ENCODE measurements around the gene FAT2.

The FAT2 gene, protein sequence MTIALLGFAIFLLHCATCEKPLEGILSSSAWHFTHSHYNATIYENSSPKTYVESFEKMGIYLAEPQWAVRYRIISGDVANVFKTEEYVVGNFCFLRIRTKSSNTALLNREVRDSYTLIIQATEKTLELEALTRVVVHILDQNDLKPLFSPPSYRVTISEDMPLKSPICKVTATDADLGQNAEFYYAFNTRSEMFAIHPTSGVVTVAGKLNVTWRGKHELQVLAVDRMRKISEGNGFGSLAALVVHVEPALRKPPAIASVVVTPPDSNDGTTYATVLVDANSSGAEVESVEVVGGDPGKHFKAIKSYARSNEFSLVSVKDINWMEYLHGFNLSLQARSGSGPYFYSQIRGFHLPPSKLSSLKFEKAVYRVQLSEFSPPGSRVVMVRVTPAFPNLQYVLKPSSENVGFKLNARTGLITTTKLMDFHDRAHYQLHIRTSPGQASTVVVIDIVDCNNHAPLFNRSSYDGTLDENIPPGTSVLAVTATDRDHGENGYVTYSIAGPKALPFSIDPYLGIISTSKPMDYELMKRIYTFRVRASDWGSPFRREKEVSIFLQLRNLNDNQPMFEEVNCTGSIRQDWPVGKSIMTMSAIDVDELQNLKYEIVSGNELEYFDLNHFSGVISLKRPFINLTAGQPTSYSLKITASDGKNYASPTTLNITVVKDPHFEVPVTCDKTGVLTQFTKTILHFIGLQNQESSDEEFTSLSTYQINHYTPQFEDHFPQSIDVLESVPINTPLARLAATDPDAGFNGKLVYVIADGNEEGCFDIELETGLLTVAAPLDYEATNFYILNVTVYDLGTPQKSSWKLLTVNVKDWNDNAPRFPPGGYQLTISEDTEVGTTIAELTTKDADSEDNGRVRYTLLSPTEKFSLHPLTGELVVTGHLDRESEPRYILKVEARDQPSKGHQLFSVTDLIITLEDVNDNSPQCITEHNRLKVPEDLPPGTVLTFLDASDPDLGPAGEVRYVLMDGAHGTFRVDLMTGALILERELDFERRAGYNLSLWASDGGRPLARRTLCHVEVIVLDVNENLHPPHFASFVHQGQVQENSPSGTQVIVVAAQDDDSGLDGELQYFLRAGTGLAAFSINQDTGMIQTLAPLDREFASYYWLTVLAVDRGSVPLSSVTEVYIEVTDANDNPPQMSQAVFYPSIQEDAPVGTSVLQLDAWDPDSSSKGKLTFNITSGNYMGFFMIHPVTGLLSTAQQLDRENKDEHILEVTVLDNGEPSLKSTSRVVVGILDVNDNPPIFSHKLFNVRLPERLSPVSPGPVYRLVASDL (N-terminal part only)

DNA sequence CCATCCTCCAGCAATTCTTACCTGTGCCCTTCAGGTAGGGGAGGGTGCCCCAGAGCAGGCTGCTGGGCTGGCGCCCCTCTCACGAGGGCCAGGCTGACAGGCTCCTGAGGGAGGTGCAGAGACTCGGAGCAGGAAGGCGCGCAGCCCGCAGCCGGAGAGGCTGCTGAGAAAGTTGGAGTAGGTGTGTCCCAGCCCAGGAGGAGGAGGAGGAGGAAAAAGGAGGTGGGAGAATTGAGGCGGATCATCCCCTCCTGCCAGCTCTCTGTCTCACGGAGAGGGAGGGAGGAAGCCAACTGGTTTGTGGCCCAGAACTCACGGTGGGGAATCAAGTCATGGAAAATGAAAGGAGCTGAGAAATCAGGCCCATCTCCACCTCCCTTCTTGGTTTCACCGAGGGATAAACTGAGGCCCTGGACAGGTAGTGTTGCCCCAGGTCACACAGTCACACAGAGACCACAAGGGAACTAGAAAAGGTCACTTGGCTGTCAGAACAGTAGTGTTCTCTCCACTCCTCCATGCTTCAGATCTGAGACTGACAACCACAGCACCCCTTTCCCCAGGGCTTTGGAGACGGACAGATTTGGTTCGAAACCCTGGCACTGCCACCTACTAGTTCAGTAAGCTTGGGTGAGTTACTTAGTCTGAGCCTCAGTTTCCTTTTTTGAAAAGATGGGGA lies at the start of gene FAT2:
TSS of gene FAT2 (minus strand) at position 188 of the 676 bp plus-strand sequence. CDS start 22,400 bp downstream, outside the sequence.
- no peak for DNase-seq

DNA sequence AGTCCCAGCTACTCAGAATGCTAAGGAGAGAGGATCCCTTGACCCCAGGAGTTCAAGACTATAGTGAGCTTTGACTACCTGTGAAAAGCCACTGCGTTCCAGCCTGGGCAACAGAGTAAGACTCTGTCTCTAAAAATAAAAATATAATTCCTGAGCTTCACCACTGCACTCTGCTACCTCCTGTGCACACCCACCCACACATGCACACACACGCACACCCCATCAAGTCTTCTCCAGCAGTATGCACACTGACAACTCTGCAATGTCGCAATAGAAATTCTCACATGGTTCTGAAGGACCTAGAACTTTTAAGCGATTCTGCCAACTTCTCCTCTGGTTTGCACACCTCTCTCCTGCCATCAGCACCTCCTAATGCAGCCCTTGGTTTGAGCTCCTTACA lies 47.5 kb upstream of the FAT2 start:
- DNase-seq, result no peak

DNA sequence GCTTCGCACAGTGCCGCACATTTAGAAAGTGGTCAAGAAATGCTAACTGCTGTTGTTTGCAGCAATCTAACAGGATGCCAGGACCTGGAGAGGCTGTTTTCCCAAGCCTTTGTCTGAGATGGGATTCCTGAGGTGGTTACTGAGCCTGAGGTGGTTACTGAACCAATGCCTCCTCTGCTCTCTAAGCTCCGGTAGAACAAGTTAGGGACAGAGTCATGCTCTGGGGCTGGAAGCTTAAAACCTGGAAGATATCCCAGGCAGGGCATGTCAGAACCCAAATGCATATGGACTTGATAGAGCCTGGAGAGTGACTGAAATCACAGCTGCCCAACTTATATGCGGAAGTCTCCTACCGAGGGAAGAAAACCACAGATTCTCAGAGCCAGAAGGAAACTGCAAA lies 46.5 kb upstream of the FAT2 start:
- DNase-seq, result no peak

DNA sequence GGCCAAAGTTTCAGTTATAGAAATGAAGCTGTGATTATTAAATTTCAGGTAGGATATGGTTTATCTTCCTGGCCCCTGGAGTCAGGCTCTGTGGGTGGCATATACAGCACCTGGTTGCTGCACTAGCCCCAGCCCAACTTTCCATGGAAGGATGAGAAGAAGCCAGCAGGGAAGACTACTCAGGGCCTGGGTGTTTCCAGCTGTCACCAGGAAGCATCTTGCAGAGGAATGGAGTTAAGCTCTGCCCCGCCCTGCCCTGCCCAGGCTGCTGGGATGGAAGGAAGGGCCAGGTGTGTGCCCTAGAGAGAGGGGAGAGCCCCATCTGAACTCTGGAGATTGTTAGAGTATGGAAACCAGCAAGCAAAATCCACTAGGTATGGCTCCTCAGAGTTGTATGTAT lies 42.8 kb upstream of the FAT2 start:
- no peak for DNase-seq

DNA sequence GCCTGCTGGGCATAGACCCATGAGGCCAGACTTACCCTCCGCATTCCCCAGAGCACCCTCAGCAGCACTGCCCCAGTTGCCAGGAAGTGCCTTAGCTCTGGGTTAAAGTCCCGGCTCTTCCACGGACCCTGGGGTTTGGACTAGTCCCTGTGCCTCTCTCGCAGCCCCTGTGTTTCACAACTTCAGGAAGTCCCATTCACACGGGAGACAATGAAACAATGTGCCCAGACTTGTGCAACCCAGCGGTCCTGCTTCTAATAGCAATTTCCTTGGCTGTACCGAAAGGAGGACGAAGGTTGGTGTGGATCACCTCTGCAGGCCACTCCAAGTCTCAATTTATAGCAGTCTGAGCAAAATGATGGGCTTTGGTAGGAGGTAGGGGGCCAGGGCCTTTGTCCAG lies 41.8 kb upstream of the FAT2 start:
- DNase-seq, result no peak

DNA sequence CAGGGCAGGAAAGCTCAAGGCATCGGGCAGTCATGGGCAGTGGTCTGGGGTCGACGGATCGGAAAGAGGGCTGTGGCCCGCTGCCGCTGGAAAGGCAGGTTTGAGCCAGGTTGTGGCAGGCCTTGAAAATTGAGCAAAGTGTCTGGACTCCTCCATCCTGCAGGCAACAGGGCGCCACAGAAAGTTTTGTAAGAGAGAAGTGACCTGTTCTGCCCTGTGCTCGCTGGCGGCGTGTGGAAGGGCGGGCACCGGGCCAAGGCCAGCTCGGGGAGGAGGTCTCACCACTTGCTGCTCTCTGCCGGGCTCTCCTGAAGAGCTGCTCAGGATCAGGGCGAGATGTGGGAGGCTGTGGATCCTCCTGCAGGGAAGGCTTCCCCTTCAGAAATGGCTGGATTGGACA lies 41.4 kb upstream of the FAT2 start:
- no peak for DNase-seq

DNA sequence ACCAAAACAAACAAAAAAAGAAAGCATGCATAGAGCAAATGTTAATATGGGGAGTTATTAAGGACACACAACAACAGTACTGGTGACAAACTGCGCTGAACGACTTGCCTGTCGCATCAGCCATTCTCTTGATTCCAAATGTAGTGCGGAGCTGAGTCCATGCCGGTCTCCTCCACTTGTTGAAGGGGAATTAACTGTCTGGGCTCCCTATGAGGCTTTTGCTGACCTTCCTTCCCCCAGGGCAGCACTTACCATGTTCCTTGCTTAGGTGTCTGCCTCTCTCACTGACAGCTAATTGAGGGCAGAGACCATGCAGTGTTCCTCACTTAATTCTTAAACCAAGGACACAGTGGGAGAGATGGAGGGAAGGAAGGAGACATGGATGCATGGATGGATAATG lies 40.8 kb upstream of the FAT2 start:
- no peak for DNase-seq

DNA sequence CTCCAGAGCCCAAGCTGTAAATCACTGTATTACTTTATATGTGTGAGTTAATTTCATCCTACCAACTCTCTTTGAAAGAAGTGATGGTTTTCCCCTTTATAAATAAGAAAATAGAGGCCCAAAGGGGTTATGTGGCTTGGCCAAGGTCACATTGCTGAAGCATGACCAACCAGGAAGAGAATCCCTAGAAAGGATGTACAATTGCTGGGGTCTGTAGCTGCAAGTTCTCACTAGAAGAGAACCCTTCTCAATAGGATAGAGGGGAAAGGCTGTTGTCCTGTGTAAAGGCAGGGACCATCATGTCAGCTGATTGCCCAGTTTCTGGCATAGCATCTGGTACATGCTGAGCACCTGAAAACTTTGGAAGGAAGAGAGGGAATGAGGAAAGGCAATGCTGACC lies 39.0 kb upstream of the FAT2 start:
- no peak for DNase-seq

DNA sequence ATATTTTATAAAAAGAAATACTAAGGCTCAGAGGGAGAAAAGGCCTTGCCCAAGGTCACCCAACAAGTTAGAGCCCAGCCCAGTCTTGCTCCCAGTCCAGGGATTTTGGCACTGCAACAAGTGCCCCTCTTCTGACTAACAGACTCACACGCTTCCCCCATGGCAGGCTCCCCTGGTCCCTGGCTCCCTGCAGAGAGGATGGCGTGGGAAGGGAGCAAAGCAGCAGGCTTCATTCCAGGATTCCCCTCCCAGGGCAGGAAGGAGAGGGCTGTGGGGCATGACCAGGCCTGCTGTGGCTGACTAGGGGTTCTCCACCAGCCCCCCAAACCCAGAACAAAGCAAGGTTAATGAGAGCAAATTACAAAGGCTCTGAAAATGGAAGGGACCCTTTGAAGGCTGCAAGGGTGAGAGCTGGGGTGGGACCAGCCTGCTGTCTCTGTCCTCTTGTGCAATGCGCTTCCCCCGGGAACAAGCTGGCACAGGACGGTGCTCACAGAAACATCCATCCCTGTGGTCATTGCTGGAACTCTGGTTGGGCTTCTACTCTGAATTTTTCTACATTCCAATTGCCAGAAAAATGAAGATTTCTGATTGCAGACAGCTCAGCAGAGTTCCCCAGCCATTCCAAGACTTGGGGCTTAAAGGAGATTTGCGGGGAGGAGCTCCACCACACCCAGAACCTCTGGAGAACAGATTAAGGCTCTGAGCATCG lies 37.1 kb upstream of the FAT2 start:
- DNase-seq, result no peak

DNA sequence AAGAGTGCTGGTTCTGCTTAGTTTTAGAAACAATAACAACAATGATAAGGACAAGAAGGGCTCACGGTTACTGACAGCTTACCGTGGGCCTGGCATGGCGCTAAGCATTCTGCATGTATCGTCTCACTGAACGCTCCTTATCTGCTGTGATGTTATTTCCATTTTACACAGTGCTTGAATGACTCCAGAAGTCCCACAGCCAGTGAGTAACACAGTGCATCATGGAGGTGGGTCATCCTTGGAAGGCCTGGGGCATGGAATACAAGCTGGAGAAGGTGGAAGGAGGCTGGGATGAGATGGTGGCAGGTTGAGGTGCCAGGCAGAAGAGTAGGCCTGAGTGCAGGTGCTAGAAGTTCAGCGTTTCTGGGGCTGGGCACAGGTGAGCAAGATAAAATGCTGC lies 36.5 kb upstream of the FAT2 start:
- no peak for DNase-seq

DNA sequence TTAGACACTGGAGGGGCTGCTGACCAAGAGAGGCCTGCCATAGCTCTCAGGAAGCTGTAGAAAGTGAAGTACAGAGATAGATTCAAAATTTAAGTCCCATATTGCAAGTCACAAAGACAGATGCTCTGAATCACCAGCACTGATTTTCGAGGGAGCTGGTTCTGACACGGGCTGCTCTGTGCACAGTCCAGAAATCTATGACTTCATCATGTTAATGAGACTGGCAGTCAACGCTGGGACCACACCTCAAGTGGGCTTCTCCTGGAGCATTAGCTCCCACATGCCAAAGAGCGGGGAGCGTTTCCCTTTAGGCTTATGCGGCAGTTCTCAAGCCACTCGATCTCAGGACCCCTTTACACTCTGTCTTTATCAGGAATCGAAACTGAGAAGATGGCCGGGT lies 34.2 kb upstream of the FAT2 start:
- DNase-seq, result no peak

DNA sequence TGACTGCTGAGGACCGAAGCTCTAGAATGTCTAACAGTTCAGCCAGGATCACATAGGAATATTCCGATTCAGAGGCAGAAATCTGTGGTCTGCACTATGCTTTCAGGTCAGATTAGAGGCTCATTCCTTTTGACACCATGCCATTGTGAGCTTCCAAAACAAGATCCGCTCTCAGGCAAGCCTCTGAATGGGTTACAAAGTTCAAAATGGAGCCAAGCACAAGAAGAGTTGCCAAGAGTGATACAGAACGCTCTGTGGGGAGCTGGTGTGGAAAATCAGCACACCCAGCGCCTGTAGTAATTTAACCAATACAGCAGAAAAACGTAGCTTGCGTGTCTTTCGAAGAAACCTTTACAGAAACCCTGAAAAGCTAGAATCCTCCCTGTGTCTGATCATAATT lies 33.3 kb upstream of the FAT2 start:
- no peak for DNase-seq

DNA sequence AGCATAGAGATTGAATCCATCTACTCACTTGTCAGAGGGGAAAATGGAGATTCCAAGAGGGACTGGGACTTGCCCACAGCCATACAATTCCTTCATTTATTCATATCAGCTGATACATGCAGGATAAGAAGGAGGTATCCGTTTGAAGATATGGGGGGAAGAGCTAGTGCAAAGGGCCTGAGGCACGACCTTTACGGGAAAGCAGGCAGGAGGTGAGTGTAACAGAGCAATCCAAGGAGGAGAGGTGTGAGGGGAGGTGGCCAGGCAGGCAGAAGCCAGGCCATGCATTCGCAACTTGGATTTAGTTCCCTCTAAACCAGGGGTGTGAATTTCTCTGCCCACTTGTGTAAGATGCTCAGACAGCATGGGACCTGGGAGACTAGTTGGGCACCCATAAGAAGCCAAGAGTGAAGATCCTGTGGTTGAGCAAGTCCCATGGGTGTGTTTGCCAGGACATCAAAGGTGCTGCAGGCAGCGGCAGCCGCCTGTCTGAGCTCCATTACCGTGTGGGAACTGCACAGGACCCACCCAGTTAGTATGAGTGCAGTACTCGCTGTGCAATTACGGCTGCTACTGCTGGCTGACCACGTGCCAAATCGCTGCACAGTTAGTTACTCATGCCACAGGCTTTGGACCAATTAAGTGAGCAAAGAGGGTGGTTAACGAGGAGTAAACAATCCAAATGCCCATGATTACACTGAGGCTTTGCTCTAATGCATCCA lies 31.4 kb upstream of the FAT2 start:
- peak; percentile 75 for DNase-seq

DNA sequence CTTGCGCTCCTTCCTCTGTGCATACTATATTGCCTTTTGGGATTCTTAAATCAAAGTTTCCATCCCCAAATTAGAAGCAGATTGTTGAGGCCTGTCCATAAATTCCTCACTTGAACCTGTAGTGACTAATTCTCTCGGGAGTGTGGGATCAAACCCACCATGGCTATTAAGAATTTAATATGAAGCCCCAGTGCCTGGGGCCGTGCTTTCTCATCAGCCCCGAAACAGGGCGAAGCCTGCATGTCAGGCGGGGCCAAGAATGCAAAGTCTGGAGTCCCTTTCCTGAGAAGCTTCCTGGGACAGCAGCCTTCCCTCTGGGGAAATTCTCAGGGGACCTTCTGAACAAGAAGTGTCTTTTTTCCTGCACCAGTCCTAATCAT lies 29.3 kb upstream of the FAT2 start:
- DNase-seq, result no peak

DNA sequence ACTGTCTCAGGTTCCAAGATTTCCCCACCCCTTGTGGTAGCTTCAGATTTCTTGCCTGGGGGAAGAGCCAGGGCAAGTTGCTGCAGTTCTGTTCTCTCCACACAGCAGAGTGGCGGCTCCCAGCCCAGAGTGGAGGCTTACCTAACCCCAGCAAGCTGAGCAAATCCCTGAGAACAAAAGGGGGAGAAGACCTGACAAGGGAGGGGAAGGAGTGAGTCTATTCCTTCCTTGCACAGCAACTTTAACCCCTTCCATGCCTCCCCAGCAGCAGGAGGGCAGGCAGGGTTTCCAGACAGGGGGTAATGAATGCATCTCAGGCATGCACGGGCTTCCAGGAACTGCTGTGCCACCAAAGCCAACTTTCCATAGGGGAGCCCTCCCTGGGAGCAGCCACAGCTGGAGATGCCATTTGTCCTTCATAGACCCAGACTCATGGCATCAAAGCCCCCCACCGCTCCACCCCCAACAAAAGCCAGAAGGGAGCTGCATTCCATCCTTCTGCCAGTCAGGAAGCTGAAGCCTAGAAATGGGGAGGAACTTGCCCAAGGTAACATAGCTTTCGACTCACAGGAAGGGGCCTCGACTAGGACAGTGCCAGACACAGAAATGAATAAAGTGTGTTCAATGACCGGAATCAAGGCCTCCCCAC lies 28.8 kb upstream of the FAT2 start:
- DNase-seq, result no peak

DNA sequence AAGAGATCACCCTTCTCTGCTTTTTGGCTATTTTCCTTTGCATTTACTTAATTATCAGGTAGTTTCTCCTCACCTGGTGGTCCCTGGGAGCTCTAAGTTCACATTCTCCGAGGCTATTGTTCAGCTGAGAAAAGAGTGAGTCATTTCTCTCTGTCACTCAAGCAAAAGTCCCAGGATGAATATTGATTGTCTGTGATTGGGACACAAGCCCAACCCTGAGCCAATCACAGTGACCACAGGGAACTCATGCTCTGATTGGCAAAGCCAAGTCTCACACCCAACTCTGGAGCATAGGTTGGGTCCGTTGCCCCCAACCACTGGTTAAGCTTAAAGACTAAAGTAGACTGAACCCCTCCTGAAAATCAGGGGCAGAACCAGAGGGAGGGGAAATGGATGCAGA lies 27.8 kb upstream of the FAT2 start:
- DNase-seq, result no peak

DNA sequence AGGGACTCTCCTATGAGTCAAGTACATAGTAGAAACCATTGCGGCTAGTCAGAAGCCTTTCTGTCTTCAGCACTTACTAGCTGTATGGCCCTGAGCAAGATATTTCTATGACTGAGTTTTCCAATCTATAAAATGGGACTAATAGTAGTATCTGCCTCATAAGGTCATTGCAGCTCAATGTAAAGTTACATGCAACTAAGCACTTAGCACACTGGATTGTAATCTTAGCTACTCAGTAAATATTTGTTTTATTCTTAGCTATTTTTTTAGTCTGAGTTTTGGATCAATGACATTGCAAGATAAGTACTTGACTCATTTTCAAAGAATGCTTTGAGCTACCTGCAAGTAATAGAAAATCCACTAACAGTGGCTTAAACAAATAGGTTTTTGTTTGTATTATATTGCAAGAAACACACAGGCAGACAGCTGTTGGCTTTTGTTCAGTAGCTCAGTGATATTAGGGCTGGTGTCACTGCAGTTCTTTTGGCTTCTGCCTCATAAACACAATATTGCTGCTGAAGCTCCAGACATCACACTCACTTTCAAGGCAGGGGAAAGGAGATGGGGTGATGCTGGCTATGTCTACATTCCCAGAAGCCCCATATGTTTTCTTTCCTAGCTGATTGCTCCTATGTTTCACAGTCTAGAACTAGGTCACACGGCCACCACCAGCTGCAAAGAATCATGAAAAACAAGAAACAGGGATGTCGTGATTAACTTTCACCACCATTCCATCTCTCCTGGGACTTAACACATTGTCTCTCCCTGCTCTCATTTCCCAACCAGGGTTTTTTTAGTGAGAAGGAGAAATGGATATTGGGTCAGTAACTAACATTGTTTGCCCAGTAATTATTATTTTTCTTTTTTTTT lies 26.9 kb upstream of the FAT2 start:
- no peak for DNase-seq

DNA sequence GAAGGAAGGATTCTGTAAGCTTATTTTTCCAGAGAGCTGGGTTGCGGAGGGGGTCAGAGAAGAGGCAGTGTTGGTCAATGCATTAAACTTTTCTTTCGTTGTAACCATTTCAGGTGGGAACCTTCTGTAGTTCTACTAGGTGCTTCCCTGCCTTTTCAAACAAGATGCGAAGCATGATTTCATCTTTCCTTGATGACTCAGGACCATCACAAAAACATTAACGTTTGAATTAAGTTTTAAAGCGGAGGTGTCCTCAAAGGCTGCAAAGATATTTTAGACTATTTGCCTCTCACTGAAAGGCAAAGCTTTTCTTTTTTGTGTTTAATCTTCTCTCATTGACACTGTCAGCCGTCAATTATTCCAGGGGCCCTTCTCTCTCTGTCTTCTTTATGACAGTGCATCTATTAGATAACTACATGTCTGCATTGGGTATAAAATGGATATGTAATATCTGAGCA lies 26.3 kb upstream of the FAT2 start:
- no peak for DNase-seq

DNA sequence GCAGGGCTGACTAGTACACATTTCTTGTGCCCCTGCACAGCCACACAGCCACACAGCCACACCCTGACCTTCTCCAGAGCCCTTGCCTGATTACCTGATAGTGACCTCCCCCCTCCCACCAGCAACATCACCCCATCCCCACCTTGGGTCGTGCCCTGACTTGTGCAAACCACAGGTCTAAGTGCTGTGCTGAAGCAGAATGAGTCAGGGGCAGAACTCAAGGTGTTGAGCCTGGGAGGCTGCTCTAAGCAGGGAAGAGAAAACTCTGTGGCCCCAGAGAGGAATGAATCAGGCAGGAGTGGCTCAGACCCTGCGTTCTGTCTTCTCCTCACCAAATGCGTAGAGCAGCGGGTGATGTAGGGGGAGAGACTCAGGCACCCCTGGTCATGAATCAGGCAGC lies 24.3 kb upstream of the FAT2 start:
- no peak for DNase-seq

DNA sequence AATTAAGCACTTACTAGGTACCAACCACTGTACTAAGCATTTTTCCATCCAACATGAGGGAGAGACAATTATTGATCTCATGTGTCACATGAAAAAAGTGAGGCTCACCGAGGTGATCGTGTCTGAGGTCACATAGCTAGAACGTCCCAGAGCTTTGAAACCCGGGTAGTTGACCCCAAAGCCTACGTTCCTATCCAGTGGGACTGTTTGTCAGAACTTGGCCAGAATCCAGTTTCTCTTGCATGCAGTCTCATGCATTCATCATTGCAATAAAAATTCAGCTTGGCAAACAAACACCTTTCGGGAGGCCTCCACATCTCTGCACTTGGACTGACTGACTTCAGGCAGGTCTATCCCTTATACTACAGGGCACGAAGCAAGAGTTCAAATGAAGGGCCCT lies 23.4 kb upstream of the FAT2 start:
- DNase-seq, result no peak

All from NCI-H748 treated with DMSO at 0.1 percent for 48 hours (cell line).